Neural progenitor cell (in vitro differentiated cells): ENCODE results near the gene TAOK1. TPM values are rescaled to one million over a fixed set of nuclear protein-coding genes. Genes with fewer than 3 reads are reported as not detected.

ENCODE experiments used
- DNase-seq: peaks from one replicate; pipeline ENCODE4 v3.0.0-alpha.2; 2016; ENCODE audit warnings: low spot score
- H2AFZ ChIP-seq: fragments of 200-600 bp; sonication (generic); replicated peaks from 2 replicates; pipeline ENCODE4 v1.6.1; 2016; ENCODE audit warnings: antibody characterized with exemption
- H3F3A ChIP-seq: fragments of 200-600 bp; sonication (generic); 2 replicates; pipeline ENCODE4 v1.6.1; 2016; ENCODE audit warnings: antibody characterized with exemption, low read depth
- H3K27ac ChIP-seq: fragments of 200-600 bp; sonication (generic); 2 replicates; pipeline ENCODE4 v1.5.1; 2016; ENCODE audit warnings: mild to moderate bottlenecking
- H3K27me3 ChIP-seq: fragments of 200-600 bp; sonication (generic); 2 replicates; pipeline ENCODE4 v1.6.1; 2016; ENCODE audit warnings: mild to moderate bottlenecking, moderate library complexity
- H3K36me3 ChIP-seq: fragments of 200-600 bp; sonication (generic); 2 replicates; pipeline ENCODE4 v1.5.1; 2016
- H3K4me1 ChIP-seq: fragments of 200-600 bp; sonication (generic); 2 replicates; pipeline ENCODE4 v1.6.1; 2016; ENCODE audit warnings: mixed run types
- H3K4me2 ChIP-seq: fragments of 200-600 bp; sonication (generic); 2 replicates; pipeline ENCODE4 v1.6.1; 2016
- H3K4me3 ChIP-seq: fragments of 200-600 bp; sonication (generic); 2 replicates; pipeline ENCODE4 v1.5.1; 2016
- H3K79me2 ChIP-seq: fragments of 200-600 bp; sonication (generic); 2 replicates; pipeline ENCODE4 v1.6.1; 2016; ENCODE audit warnings: low read depth
- H3K9ac ChIP-seq: fragments of 200-600 bp; sonication (generic); 2 replicates; pipeline ENCODE4 v1.6.1; 2016
- H3K9me3 ChIP-seq: fragments of 200-600 bp; sonication (generic); 2 replicates; pipeline ENCODE4 v1.5.1; 2016; ENCODE audit warnings: low read depth
- H4K20me1 ChIP-seq: fragments of 200-600 bp; sonication (generic); 2 replicates; pipeline ENCODE4 v1.6.1; 2016; ENCODE audit warnings: low read depth
- H3K27ac Mint-ChIP-seq: 3 replicates; pipeline ENCODE4 v1.8.0; 2021; ENCODE audit warnings: mixed read lengths
- H3K27me3 Mint-ChIP-seq: 2 replicates; pipeline ENCODE4 v1.8.0; 2022; ENCODE audit warnings: low read depth, mild to moderate bottlenecking, inconsistent platforms, moderate library complexity, mixed read lengths; ENCODE audit not compliant: insufficient read depth
- H3K36me3 Mint-ChIP-seq: 3 replicates; pipeline ENCODE4 v1.8.0; 2021; ENCODE audit warnings: mixed read lengths
- H3K4me1 Mint-ChIP-seq: 3 replicates; pipeline ENCODE4 v1.8.0; 2021; ENCODE audit warnings: mixed read lengths
- H3K4me3 Mint-ChIP-seq: 3 replicates; pipeline ENCODE4 v1.8.0; 2021; ENCODE audit warnings: mild to moderate bottlenecking, moderate library complexity, mixed read lengths
- H3K9me3 Mint-ChIP-seq: 3 replicates; pipeline ENCODE4 v1.8.0; 2020; ENCODE audit warnings: mixed read lengths
- CTCF ChIP-seq: fragments of 200-600 bp; sonication (generic); IDR thresholded peaks from 2 replicates; pipeline ENCODE4 v1.5.1; 2017; ENCODE audit warnings: antibody characterized with exemption, mild to moderate bottlenecking
- EZH2 ChIP-seq: fragments of 200-600 bp; sonication (generic); IDR thresholded peaks from 2 replicates; pipeline ENCODE4 v1.6.1; 2017; ENCODE audit warnings: antibody characterized with exemption, mild to moderate bottlenecking, moderate library complexity
- EZH2phosphoT487 ChIP-seq: fragments of 200-600 bp; sonication (generic); IDR thresholded peaks from 2 replicates; pipeline ENCODE4 v1.6.1; 2017; ENCODE audit warnings: antibody characterized with exemption
- small RNA-seq: library from RNA; depleted of rRNA; stranded (forward); fragments of <200 nt; gene quantifications from one replicate; pipeline ENCODE3, GENCODE V24; 2015
- total RNA-seq: library from RNA; depleted of rRNA; stranded (reverse); fragments of >200 nt; gene quantifications from 2 replicates; pipeline ENCODE4 v1.2.3, GENCODE V29; 2015; ENCODE audit warnings: low replicate concordance

The TAOK1 gene
- total RNA-seq, 1 donor from 2014 or later: 125 TPM

GRCh38 chr17:29596811-29597210 lies 206.6 kb downstream of the TAOK1 start:
- Histone ChIP-seq H3K4me3 (no peak overlapping the region), H3K36me3 (no peaks in the 10 kb centered on the region), H3K27me3 (no peaks in the 10 kb centered on the region), H3K9ac (no peak overlapping the region), H3K4me1 (peaks cover 59% of the 10 kb centered on the region), H3K79me2 (peaks cover 38% of the 10 kb centered on the region), H3K27ac (no peak overlapping the region), H2AFZ (no peak overlapping the region), H4K20me1 (peaks cover 34% of the 10 kb centered on the region), H3K4me2 (peak overlapping the region; percentile 72), H3K9me3 (no peaks in the 10 kb centered on the region), H3F3A (peaks cover 44% of the 10 kb centered on the region)
- H3K27me3 Mint-ChIP-seq: peaks cover 12% of the 10 kb centered on the region
- TF ChIP-seq EZH2 (no peak), CTCF (no peak), EZH2phosphoT487 (no peak)
- no peak overlapping the region for H3K27ac Mint-ChIP-seq
- H3K4me1 Mint-ChIP-seq: peaks cover 49% of the 10 kb centered on the region
- no peak for DNase-seq
- no peaks in the 10 kb centered on the region for H3K9me3 Mint-ChIP-seq
- H3K36me3 Mint-ChIP-seq: no peaks in the 10 kb centered on the region
- H3K4me3 Mint-ChIP-seq: no peak overlapping the region

DNA sequence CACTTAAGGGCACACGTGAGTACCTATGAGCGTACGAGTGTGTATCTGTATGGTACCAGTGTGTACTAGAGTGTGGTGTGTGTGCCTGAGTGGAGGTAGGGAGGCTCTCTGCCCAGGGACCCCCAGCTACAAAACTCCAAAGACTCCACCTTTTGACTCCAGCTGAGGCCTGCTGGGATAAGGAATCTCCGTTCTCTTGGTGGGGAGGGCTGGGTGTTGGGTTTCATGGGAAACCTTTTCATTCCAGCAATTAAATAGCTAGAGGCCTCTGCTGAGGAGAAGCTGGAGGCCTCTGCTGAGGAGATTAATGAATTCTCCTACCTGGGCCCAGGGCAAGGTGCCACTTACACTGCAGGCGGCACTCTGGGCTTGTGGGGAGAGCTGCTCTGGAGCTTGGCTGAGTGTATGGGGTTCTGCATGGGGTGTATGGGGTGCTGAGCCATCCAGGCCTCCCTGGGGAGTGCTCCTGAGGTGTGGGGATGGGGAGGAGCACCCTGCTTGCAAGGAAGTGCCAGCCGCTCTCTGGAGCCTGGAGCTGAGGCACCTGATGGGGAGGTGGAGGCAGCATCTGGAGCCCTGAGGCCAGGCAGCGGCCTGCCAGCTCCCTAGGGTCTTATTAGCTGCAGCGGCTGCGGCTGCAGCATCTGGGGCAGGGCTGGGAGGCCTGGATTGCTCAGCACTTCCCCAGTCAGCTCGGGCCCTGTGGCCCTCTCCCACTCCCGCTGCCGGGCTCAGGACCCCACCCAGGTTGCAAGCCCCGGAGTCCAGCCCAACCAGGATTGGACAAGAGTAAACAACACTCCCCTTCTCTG lies 207.4 kb downstream of the TAOK1 start:
- Histone ChIP-seq H3K9ac (no peak overlapping the region), H3K4me1 (peaks cover 51% of the 10 kb centered on the region), H3K79me2 (peaks cover 40% of the 10 kb centered on the region), H2AFZ (no peak overlapping the region), H3K27me3 (no peaks in the 10 kb centered on the region), H3K27ac (peak overlapping the region; percentile 44), H4K20me1 (peaks cover 34% of the 10 kb centered on the region), H3K36me3 (no peaks in the 10 kb centered on the region), H3K9me3 (no peaks in the 10 kb centered on the region), H3K4me3 (no peak overlapping the region), H3F3A (peaks cover 37% of the 10 kb centered on the region), H3K4me2 (peak overlapping the region; percentile 72)
- H3K27me3 Mint-ChIP-seq: peaks cover 6% of the 10 kb centered on the region
- no peak for TF ChIP-seq CTCF
- no peak for TF ChIP-seq EZH2phosphoT487
- no peak for TF ChIP-seq EZH2
- no peaks in the 10 kb centered on the region for H3K36me3 Mint-ChIP-seq
- H3K27ac Mint-ChIP-seq: no peak overlapping the region
- H3K4me1 Mint-ChIP-seq: peaks cover 42% of the 10 kb centered on the region
- H3K9me3 Mint-ChIP-seq: no peaks in the 10 kb centered on the region
- DNase-seq: peak; percentile 66
- H3K4me3 Mint-ChIP-seq: peak overlapping the region; percentile 71

Small RNA genes lying within 50 kb of the gene (small RNA-seq; reads per million reads assigned to genes)
- gene RNU4-34P (not detected), gene RNU6-1034P (not detected), gene RNU6-711P (not detected)

Other genes starting within 250 kb of the TAOK1 start
- gene MYO18A, start 210.0 kb upstream of the TAOK1 start, total RNA-seq: 11.6 and 24.8 TPM in 2 replicates
- gene CRYBA1, start 143.5 kb upstream of the TAOK1 start, total RNA-seq: 0.84 and 1.0 TPM in 2 replicates
- 56.4 and 90.7 TPM in 2 replicates for gene NUFIP2, start 96.2 kb upstream of the TAOK1 start, total RNA-seq
- 2.5 and 5.0 TPM in 2 replicates for gene ABHD15, start 176.7 kb downstream of the TAOK1 start, total RNA-seq
- gene TP53I13, start 178.3 kb downstream of the TAOK1 start, total RNA-seq: 9.2 and 47.0 TPM in 2 replicates
- gene GIT1, start 199.3 kb downstream of the TAOK1 start, total RNA-seq: 17.6 and 51.0 TPM in 2 replicates
- 2.8 and 24.0 TPM in 2 replicates for gene ANKRD13B, start 202.8 kb downstream of the TAOK1 start, total RNA-seq
- 3.9 and 6.2 TPM in 2 replicates for gene CORO6, start 232.5 kb downstream of the TAOK1 start, total RNA-seq